Progenitor cell of endocrine pancreas (in vitro differentiated cells): ENCODE data around the gene TRPV5. TPM values are rescaled to one million over a fixed set of nuclear protein-coding genes. Genes with fewer than 3 reads are reported as not detected.
A peak's percentile ranks its signal among the peaks of the same experiment; 100 is the strongest.

Experiments used
- DNase-seq: peaks from one replicate; pipeline ENCODE4 v3.0.0; 2021; ENCODE audit warnings: low spot score; ENCODE audit not compliant: unreplicated experiment
- H3K27ac Mint-ChIP-seq: 2 replicates; pipeline ENCODE4 v1.8.0; 2021; ENCODE audit warnings: mild to moderate bottlenecking, moderate library complexity, mixed read lengths
- H3K27me3 Mint-ChIP-seq: 2 replicates; pipeline ENCODE4 v1.8.0; 2021; ENCODE audit warnings: mixed read lengths
- H3K36me3 Mint-ChIP-seq: 2 replicates; pipeline ENCODE4 v1.8.0; 2022; ENCODE audit warnings: mixed read lengths; ENCODE audit not compliant: insufficient read depth
- H3K4me1 Mint-ChIP-seq: 2 replicates; pipeline ENCODE4 v1.8.0; 2021; ENCODE audit warnings: low read depth, mixed read lengths
- H3K4me3 Mint-ChIP-seq: 2 replicates; pipeline ENCODE4 v1.8.0; 2021; ENCODE audit warnings: low read depth, mild to moderate bottlenecking, moderate library complexity, mixed read lengths
- H3K9me3 Mint-ChIP-seq: 2 replicates; pipeline ENCODE4 v1.8.0; 2021; ENCODE audit warnings: low read depth, mixed read lengths
- total RNA-seq: library from RNA; stranded (reverse); gene quantifications from 2 replicates; pipeline ENCODE4 v1.2.1, GENCODE V29; 2021
- TF ChIP-seq, protein P1 (sequence below): fragments of 200-600 bp; sonication (generic); IDR thresholded peaks from one replicate; pipeline ENCODE4 v1.5.0; 2021; ENCODE audit warnings: antibody characterized with exemption, mild to moderate bottlenecking; ENCODE audit not compliant: unreplicated experiment

Gene TRPV5
- total RNA-seq, 1 donor from 2014 or later = 0.14 TPM

DNA sequence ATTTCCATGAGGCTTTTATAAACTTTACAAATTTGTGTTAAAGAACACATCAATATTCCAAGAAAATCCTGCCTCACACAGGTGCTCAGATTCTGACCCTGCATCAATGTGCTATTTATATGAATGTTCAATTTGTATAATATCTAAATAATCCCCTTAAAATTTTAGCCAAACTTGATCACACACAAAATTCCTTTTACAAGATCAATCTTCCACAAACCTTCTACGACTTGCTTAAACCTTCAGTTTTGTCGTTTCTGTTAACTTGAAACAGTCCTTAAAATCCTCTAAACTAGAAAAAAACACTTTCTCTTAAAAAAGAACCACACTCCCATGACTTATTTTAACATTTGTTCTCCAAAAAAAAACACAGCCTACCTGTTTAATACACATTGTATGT is 27.8 kb downstream of the TRPV5 start:
- H3K4me1 Mint-ChIP-seq = peaks cover 23% of the 10 kb centered on the region
- peaks cover 5% of the 10 kb centered on the region for H3K27me3 Mint-ChIP-seq
- no peak overlapping the region for H3K27ac Mint-ChIP-seq
- TF ChIP-seq, protein P1, sequence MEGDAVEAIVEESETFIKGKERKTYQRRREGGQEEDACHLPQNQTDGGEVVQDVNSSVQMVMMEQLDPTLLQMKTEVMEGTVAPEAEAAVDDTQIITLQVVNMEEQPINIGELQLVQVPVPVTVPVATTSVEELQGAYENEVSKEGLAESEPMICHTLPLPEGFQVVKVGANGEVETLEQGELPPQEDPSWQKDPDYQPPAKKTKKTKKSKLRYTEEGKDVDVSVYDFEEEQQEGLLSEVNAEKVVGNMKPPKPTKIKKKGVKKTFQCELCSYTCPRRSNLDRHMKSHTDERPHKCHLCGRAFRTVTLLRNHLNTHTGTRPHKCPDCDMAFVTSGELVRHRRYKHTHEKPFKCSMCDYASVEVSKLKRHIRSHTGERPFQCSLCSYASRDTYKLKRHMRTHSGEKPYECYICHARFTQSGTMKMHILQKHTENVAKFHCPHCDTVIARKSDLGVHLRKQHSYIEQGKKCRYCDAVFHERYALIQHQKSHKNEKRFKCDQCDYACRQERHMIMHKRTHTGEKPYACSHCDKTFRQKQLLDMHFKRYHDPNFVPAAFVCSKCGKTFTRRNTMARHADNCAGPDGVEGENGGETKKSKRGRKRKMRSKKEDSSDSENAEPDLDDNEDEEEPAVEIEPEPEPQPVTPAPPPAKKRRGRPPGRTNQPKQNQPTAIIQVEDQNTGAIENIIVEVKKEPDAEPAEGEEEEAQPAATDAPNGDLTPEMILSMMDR = no peak
- no peak for DNase-seq
- H3K4me3 Mint-ChIP-seq = no peak overlapping the region
- peaks cover 22% of the 10 kb centered on the region for H3K9me3 Mint-ChIP-seq
- peaks cover 7% of the 10 kb centered on the region for H3K36me3 Mint-ChIP-seq

DNA sequence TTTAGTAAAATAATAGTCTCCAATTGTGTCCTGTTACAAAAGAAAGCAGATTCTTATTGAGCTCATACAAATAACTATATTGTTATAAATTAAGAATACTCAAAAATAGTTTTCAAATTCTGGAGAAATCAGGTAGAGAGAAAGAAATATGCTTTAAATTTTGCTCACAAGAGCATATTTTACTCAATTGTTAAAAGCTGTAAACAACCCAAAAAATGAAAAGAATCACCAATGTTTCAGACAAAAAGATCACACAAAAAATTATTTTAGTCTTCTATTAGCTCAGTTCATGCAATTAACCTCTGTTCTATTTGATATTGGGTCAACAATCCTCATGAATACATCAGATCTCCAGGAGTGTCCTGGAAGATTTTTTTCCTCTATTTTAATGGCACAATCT is 29.4 kb downstream of the TRPV5 start:
- no peak overlapping the region for H3K4me3 Mint-ChIP-seq
- H3K4me1 Mint-ChIP-seq = peaks cover 18% of the 10 kb centered on the region
- peaks cover 22% of the 10 kb centered on the region for H3K9me3 Mint-ChIP-seq
- H3K27me3 Mint-ChIP-seq = peaks cover 5% of the 10 kb centered on the region
- no peak for DNase-seq
- TF ChIP-seq, protein P1 = no peak
- H3K27ac Mint-ChIP-seq = no peak overlapping the region
- peaks cover 7% of the 10 kb centered on the region for H3K36me3 Mint-ChIP-seq

DNA sequence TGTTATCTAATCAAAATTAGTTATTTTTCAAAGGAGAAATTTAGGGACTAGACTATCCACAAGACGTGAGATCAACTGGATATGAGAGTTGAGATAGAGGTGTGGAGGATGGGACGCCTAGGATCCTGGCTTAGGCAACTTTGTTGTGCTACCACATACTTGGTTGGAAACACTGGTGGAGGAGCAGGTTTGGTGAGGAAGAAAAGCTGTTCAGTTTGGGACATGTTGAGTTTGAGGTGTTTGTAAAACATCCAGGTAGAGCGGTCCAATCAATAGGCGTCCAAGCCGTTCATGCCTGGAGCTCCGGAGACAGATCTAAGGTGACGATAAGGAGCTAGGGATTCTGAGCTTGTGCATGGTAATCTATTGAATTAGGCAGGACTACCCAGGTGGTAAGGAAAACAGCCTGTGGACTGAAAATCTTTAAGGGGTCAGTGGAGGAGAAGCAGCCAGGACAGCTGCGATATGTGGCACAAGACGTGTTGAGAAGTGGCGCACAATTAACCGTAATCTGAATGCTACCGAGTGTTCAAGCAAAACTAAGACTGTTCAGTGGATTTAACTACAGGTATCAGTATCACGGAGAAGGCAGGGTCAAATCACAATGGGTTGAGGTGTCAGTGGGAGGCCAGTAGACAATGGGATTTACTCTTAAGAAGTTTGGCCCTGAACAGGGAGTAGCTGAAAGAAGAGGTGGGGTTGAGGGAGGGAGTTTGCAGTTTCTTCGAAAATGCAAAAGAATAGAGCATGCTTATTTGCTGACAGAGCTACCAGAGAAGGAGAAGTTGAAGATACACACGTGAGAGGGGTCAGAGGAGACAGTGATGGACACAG is 31.9 kb downstream of the TRPV5 start:
- DNase-seq = no peak
- Mint-ChIP-seq H3K27me3 (peaks cover 14% of the 10 kb centered on the region), H3K36me3 (peaks cover 7% of the 10 kb centered on the region), H3K9me3 (peaks cover 18% of the 10 kb centered on the region), H3K4me1 (peaks cover 25% of the 10 kb centered on the region), H3K27ac (peak overlapping the region; percentile 46), H3K4me3 (no peak overlapping the region)
- TF ChIP-seq, protein P1 = no peak

DNA sequence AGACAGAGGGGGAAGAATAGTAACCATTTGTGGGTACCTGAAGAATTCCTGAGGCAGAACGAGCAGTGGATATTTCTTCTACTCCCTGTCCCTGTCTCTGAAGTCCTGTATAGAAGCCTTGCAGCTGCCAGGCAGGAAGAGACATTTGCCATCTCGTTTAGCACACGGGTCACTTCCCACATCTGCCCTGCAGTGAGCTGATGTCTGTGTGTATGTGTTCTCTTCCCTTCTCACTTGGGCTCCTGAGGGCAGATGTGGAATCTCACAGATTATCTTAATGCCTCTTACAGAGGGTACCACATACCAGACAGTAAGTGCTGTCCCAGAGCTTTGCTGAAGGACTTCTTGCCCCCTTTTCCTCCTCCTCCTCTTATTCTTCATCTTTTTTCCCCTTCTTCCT is 33.9 kb downstream of the TRPV5 start:
- Mint-ChIP-seq H3K4me3 (no peak overlapping the region), H3K36me3 (peaks cover 5% of the 10 kb centered on the region), H3K27ac (no peak overlapping the region), H3K27me3 (peaks cover 28% of the 10 kb centered on the region), H3K4me1 (peaks cover 28% of the 10 kb centered on the region), H3K9me3 (peaks cover 13% of the 10 kb centered on the region)
- DNase-seq = no peak
- TF ChIP-seq, protein P1 = no peak

DNA sequence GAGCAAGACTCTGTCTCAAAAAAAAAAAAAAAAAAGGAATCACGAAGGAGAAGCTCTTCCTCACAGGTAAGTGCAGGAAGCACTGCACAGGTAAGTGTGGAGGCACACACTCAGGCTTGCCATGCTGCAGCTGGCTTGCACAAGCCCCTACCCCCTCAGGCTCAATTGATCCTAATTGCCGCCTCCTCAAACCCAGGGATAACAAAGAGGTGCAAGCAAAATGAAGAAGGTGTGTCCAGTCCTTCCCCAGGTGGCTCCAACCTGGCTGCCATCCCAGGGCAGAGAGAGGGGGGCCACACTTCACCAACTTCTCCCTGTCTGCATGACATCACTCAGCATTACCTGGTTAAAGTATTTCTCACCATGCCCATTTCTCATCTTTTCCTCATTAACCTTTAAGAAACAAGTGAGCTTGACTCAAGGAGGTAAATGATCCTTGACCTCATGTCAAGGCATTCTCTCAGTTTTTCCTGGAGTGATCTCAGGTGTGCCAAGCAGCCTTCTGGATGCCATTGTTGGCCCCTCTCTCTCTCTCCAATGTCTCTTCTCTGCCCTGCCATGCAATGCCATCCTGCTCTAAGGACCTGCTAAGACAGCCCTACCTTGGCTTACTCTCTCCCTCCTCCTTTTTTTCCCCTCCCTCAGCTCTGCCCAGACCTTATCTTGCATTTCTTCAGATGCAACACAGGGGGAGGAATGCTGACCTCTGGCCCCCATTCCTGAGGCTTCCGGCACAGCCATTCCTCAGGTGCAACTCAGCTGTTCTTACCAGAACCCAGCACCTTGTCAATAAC is 35.0 kb downstream of the TRPV5 start:
- H3K4me1 Mint-ChIP-seq = peaks cover 28% of the 10 kb centered on the region
- TF ChIP-seq, protein P1 = no peak
- H3K9me3 Mint-ChIP-seq = peaks cover 13% of the 10 kb centered on the region
- peaks cover 33% of the 10 kb centered on the region for H3K27me3 Mint-ChIP-seq
- no peak overlapping the region for H3K4me3 Mint-ChIP-seq
- DNase-seq = no peak
- peaks cover 5% of the 10 kb centered on the region for H3K36me3 Mint-ChIP-seq
- no peak overlapping the region for H3K27ac Mint-ChIP-seq
